Mammary epithelial cell (primary cell): ENCODE measurements around the gene TAAR9.

Experiments used
- EZH2 ChIP-seq: IDR thresholded peaks from 2 replicates; pipeline ENCODE4 v1.6.1; 2012; ENCODE audit warnings: low read length, inconsistent platforms, borderline replicate concordance
- TF ChIP-seq, protein P1 (sequence below), 2 donors: IDR thresholded peaks in 1 of 2; conservative IDR thresholded peaks in 1 of 2; 2 replicates each; pipeline ENCODE4 v1.5.1; 2011 to 2012; ENCODE audit warnings: inconsistent platforms in 2 of 2, low read length in 2 of 2, mild to moderate bottlenecking in 2 of 2, control low read depth in 1 of 2, low read depth in 1 of 2; ENCODE audit not compliant: insufficient read depth in 1 of 2; ENCODE audit errors: extremely low read depth in 1 of 2

DNA sequence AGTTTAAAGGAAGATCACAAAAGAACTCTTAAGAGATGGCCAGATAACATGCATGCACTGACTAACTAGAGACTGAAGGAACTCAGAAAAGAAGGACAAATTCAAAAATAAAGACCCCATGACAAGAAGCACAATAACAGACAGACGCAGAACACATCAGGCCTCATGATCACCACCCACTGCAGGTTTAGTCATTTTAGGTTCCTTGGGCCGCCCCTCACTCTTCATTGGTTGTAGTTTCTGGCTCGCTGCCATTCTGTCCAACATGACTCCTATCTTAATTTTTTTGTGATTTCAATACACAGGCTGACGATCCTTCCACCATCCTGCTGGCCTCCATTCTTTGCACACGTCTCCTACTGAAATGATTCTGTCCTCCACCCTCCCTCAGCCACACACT lies 46.8 kb upstream of the TAAR9 start:
- TF ChIP-seq, protein P1, sequence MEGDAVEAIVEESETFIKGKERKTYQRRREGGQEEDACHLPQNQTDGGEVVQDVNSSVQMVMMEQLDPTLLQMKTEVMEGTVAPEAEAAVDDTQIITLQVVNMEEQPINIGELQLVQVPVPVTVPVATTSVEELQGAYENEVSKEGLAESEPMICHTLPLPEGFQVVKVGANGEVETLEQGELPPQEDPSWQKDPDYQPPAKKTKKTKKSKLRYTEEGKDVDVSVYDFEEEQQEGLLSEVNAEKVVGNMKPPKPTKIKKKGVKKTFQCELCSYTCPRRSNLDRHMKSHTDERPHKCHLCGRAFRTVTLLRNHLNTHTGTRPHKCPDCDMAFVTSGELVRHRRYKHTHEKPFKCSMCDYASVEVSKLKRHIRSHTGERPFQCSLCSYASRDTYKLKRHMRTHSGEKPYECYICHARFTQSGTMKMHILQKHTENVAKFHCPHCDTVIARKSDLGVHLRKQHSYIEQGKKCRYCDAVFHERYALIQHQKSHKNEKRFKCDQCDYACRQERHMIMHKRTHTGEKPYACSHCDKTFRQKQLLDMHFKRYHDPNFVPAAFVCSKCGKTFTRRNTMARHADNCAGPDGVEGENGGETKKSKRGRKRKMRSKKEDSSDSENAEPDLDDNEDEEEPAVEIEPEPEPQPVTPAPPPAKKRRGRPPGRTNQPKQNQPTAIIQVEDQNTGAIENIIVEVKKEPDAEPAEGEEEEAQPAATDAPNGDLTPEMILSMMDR (conservative IDR thresholded peaks at IDR 0.05 in 1 of 2, IDR thresholded peaks at IDR 0.05 in 1 of 2; ENCODE audit: extremely low read depth in 1 of 2, insufficient read depth in 1 of 2, low read depth in 1 of 2, low read length in 2 of 2) = no peak
- TF ChIP-seq EZH2 = no peak
